Occipital lobe (tissue), 2 donors: Measurements from ENCODE around the gene CCSER1. TPM values are rescaled to one million over a fixed set of nuclear protein-coding genes. Genes with fewer than 3 reads are reported as not detected.

Source experiments
- DNase-seq: peaks from one replicate; lab custom pipeline; 2025; lab: John Stamatoyannopoulos, UW
- total RNA-seq: library from RNA; depleted of rRNA; stranded (reverse); fragments of >200 nt; gene quantifications from one replicate; pipeline ENCODE4 v1.2.3, GENCODE V29; 2014

The CCSER1 gene
- total RNA-seq, 1 donor from 2014 or later: 246 TPM

DNA sequence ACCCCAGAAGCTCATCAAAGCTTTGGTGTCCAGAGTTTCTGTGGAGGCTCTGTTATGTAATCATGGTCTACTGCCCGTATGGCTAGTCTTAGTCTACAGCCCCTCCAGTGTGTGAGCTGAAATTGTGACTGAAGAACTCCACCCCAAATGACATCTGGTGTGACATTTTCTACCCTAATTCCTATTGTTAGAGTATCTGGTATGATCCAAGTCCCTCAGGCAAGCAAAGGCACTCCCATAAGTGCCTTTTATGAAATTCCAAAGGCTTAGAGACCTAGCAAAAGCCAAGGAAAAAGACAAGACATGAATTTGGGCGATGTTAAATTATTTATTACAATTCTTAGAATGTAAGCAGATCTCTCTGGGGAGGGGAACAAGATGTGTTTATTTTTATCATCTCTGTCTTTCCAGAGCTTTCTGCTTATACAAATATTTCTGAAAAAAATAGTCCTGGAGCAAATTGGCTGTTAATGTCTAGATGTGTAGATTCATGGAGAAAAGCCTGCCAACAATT is 417.4 kb downstream of the CCSER1 start:
- DNase-seq: no peak

DNA sequence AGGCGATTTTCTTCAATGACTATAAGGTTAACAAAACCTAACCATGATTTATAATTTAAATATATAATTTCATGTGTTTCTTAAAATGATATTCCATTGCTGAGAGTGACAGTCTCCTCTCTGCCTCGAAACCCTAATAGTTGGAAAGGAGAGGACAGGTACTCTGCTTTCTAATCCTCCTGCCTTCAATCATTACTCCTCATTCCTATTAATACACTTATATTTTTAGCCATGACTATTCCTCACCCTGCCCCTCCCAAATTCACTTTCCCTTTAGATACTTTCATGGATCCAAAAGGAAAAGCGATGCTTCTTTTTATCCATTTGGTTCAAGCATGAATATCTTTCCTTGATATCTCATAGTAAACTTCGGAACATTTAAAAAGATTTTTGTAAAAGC is 418.2 kb downstream of the CCSER1 start:
- DNase-seq: no peak

DNA sequence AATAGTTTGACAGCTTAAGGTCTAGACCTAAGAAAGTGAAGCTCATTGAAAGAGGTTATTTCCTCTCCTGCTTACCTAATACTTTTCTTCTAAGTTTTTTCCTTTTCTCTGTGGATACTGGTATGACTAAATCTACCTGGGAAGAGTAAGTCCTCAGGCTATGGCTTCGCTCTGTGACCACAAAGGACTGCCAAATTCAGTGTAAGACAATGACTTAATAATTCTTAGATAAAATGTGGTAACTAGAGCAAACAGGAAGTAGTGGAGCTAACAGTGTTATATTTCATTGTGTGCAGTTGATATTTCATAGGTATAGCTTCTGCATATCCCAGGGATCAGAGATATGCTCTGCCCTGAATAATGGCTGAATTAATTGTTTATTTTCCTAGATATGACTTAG is 418.9 kb downstream of the CCSER1 start:
- no peak for DNase-seq

DNA sequence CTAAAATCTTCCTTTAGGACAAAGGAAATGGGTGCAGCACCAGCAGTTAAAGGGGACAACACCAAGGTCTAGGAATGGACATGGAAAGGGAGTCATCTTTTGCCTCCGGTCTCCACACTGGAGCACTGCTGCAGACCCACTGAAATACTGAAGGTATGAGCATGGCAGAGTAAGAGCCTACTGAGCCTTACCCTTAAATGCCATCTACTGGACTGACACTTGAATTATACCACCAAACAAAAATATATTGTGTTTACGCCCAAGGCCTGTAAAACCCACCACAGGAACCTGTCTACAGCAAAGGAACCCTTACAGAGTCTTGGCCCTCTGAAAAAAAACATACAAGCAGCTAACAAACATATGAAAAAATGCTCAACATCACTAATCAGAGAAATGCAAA is 443.4 kb downstream of the CCSER1 start:
- DNase-seq: no peak

DNA sequence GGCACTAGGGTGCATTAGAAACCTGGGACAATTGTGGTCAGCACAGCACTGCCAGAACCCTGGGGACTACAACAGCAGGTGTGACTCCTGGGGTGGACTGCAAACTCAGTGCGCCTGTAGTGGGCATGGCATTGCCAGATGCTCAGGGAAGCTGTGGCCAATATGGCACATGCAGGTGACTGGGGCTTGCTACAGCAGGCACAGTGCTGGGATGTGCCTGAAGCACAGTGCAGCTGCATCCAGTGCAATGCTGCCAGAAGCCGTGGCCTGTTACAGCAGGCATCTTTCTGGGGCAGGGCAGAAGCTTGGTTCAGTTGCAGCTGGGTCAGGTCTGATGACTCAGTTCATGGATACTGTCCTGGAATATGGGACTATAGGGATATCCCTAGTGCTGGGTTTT is 445.8 kb downstream of the CCSER1 start:
- no peak for DNase-seq

DNA sequence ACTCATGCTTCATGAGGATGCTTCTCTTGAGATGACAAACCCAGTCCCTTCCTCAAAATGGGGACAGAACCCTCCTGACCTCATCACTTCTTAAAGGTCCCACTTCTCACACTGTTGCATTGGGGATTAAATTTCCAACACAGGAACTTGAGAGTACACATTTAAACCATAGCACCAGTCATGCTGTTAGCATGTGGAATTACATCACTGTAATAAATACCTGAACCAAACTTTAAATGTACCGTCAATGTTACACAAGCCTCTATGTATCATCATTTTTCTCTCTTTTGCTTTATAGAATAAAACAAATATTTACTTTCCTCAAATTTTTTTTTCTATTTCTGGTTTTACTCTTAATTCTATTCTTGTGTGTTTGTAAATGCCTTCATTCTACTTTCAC is 448.2 kb downstream of the CCSER1 start:
- DNase-seq: no peak

DNA sequence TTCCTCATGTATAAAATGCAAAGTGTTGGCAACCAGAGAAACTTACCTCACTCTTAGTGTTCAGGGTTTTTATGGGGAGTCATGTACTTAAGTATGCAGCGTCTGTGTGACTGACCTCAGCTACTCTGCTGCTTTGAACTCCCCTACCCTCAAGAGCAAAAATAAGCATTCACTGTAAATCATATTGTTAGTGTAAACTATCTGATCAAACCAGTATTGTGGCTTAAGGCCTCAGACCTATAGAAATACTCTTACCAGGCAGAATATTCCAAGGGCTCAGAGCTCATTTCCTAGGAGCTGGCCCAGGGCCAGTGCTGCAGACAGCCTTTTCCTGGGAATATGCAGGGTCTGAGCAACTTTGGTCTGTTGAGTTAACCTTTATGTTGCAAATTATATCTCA is 453.1 kb downstream of the CCSER1 start:
- DNase-seq: no peak

DNA sequence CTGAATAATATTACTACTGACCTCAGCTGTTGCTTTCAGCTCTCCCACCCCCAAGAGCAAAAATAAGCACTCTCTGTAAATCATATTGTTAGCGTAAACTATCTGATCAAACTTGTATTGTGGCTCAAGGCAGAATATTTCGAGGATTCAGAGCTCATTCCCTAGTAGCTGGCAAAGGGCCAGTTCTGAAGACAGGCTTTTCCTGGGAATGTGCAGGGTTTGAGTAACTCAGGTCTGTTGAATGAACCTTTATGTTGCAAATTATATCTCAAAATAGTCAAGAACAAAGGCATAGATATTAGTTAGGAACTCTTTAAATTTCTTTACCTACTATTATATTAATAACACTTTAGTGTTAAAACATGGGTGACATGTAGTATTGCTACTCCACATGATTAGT is 454.9 kb downstream of the CCSER1 start:
- DNase-seq: no peak

DNA sequence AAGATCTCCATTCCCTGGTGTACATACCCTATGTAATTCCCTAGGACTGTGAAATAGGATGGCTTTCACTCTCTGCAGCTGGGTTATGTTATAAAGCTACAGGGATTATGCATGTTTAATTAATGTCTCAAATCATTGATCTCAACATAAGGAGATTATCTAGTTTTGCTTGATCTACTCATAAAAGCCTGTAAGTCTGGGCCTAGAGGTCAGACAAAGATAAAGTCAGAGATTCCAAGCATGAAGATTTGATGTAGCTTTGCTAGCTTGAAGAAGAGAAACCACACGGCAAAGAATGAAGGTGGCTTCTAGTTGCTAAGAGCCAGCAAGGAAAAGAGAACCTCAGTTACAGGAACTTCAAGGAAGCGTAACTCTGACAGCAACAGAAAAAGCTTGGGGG is 456.9 kb downstream of the CCSER1 start:
- DNase-seq: no peak

DNA sequence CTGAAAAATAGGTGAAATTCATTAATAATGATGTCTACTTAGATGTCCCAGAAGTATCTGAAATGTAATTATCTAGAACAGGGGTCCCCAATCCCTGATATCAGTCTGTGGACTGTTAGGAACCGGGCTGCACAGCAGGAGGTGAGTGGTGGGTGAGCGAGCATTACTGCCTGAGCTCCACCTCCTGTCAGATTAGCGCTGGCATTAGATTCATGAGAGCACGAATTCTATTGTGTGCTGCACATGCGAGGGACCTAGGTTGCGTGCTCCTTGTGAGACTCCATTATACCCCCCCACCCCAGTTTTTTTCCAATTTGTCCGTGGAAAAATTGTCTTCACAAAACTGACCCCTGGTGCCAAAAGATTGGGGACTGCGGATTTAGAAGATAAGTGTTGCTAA is 458.8 kb downstream of the CCSER1 start:
- no peak for DNase-seq

DNA sequence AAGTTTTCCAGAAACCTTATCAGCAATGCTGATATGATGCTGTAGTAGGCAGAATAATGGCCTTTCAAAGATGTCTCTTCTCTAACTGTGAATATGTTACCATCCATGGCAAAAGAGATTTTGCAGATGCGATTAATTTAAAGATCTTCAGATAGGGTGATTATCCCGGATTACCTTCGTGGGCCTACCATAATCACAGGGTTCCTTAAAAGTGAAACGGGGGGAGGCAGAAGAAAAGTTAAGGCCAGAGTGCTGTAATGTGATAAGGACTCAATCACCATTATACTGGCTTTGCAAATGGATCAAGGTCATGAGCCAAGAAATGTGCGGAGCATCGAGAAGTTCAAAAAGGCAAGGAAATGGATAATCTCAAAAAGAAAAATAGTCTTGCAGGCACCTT is 459.6 kb downstream of the CCSER1 start:
- DNase-seq: no peak

DNA sequence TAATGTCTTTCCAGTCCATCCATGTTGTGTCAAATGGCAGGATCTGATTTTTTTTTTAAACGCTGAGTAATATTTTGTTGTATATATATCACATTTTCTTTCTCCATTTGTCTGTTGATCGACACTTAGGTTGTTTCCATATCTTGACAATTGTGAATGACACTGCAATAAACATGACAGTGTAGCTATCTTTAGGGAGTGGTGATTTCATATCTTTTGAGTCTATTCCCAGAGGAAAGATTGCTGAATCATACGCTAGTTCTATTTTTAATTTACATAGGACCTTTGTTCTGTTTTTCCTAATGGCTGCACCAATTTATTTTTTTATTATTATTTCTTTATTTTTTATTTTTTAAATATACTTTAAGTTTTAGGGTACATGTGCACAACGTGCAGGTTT is 470.7 kb downstream of the CCSER1 start:
- DNase-seq: no peak

DNA sequence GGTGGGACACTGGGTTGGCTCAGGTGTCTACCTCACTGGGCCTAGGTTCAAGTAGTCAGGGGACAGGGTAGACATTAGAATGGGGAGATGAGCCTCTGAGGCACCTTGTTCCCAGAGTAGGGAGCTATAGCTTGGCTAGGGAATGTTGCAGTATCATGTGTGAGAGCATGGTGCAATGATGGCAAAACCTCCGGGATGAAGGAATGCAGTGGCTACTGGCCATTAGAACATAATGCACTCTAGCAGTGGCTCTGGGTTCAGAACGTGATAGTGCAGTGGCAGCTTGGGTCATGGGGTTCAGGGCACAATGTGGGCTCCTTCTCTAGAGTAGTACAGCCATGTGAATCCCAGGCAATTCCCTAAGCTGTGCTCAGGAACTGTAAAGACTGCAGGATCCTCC is 471.5 kb downstream of the CCSER1 start:
- no peak for DNase-seq

DNA sequence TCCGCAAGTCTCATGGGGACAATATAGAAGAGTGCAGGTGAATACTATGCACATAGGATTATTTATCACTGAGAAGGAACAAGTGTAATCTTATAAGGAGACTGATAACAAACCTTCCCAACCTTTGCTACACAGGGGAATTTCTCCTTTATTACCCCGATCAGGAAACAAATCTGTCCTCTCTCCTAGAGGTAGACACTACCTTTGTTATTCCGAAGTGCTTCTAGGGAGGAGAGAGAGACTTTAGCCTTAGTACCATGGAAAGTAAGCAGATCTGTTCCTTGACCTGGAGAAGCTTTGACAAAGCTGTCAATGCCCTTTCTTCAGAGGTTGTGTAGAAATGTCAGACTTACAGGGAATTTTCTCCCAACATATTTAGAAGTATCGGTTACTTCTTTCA is 475.5 kb downstream of the CCSER1 start:
- no peak for DNase-seq

DNA sequence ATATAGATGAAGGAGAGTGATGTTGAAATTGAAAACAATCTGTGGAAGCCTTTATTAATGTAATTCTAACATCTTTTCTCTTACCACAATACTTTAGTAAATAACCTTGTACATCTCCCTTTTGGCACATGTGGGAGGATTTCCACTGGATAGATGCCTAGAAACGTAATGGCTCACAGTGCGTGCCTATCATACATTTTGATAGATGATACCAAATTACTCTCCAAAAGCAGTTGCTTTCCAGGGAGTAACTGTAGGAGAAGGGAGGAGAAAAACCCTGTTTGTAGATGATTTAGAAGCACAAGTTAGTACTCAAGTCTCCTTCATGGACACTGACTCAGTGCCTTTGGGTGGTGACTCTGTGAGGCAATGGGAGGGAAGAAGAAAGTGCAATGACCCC is 476.3 kb downstream of the CCSER1 start:
- no peak for DNase-seq

DNA sequence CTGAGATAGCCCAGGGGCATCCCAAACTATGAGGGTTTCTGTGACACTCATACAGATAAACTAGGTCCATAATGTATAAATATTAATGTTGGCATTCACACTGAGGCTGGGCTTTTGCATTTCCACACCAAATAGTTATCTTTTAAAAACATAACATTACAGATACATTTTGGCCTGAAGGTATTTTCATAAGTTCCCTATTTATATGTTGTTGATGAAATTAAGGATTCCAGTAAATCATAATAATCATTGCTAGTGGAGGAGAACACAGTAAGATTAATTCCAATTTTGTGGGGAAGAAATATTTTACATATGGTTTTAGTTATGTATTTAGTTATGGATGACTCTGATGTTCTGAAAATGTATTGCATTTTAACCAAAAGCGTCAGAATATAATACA is 479.6 kb downstream of the CCSER1 start:
- no peak for DNase-seq

DNA sequence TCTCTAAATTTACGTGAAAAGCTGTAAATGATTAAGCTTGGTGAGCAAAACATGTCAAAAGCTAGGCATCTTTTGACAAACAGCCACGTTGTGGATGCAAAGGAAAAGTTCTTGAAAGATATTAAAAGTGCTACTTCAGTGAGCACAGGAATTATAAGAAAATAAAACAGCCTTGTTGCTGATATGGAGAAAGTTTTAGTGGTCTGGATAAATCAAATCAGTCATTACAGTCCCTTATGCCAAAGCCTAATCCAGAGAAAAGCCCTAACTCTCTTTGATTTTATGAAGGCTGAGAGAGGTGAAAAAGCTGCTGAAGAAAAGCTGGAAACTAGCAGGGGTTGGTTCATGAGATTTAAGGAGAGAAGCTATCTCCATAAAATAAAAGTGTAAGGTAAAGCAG is 487.2 kb downstream of the CCSER1 start:
- DNase-seq: no peak

DNA sequence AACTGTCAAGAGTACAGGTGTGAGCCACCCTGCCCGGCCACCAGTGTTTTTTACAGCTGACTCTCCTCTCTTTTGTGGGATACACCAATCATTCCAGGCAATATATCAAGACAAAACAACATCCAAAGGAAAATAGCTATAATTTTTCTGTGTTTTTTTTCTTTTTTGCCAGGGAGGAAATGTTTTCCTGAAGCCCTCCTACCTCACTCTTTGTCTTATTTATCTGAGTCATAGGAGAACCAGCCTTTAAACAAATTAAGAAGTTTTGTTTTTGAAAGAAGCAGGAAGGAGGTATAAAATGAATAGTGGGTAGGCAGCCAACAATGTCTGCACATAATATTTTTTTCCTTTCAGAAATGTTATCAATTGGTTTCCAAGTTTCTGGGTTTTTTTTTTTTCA is 493.9 kb downstream of the CCSER1 start:
- no peak for DNase-seq

DNA sequence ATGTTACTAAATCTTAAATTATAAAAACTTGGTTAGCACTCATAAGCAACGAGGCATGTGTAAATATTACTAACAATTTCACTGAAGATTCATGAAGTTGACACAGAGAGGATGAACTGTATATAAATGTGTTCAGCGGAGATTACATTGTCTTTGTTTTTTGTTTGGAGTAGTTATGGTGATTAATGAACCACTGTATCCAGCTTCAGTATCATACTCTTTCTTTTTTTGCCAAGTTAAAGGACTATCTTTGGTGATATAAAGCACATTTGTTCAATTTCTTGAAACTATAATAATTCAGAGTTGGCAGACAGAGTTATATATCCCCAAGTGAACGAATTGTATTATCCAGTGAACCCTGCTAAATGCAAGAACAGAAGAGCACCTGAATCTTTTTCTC is 497.6 kb downstream of the CCSER1 start:
- DNase-seq: no peak

DNA sequence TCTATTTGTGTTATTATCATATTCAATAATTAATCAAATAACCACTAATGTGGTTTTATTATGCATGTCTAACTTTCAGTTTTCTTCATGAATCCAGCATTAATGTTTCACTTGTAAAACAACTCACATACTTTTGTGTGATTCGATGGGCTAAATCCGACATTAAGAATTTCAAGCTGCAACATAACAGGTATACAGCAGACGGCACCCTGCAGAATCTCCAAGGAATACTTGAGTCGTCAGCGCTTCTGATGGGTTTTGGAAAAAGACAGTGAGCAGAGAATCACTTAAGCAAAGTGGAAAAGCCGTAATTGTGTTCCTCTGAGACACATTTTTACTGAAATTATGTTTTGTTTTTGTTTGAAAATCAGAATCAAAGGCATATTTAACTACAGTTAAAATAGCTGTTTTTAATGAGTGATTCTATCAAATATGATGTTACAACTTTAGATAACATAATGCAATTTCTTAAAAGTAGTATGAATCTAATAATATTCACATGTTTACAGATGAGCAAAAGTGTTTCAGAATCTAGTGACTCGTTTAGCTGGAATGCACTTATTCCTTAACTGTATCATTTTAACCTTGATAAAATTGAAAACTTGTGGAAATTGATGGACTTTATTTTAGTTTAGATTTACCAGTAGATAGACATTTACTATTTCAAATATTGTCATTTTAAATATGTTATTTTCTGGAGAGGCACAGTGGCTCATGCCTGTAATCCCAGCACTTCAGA is 514.8 kb downstream of the CCSER1 start:
- DNase-seq: no peak

DNA sequence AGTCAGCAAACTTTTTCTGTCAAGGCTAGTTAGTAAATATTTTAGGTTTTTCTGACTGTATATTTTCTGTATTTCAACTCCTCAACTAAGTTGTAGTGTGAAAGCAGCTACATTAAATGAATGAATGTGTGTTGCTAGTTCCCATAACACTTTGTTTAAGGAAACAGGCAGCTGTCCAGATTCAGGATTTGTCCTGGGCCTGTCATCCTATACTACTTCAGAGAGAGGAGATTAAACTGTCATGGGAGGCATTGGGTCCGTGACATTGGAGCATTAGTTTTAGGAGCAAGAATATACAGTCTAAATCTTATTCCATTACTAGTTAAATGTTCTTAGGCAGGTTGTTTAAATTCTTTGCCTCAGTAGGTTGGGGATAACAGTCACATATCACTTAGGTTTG is 516.0 kb downstream of the CCSER1 start:
- DNase-seq: no peak

DNA sequence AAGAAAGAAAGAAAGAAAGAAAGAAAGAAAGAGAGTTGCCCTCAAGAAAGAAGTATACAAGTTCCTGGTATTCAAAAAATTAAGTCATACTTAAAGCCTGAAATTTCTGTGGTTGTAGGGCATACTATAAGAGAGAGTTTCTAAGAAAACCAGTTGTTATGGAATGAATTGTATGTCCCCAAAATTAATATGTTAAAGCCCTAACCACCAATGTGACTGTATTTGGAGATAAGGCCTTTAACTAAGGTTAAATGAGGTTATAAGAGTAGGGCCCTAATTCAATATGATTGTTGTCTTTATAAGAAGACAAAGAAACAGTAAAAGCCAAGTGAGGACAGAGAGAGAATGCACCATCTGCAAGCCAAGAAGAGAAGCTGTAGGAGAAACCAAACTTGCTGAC is 521.1 kb downstream of the CCSER1 start:
- no peak for DNase-seq

DNA sequence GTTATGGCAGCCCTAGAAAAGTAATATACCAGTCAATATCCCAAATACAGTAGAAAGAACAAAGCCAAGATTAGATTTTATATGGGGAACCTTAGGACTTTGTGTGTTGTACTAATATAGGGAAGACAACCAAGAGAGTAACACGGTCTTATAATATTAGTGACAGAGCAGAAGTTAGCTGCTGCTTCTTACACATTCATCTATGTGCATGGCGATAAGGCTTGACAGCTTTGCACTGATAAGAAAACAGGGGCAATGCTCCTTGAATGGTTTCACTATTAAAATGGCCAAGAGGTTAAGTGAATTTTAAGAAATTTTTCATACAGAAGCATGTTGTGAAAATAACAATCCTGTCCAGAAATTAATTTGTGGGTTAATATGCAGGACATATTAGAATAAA is 521.6 kb downstream of the CCSER1 start:
- DNase-seq: no peak

DNA sequence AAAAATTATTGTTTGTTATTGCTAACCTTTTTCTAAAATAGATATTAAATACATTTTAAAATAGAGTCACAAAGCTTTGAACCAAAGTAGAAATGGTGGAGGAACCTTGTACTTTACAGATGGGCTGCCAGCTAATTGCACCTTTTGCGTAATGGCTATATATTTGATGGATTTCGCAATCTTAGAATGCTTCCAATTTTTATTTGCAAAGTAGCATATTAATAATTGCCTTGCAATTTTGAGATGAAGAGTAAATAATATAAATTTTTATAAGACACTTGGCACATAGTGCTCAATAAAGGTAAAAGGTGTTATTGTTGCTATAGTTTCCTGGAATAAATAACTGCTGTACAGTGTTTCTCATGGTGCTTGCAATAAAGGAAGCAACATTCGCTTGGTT is 533.5 kb downstream of the CCSER1 start:
- DNase-seq: no peak
